ENCODE measurements around the gene ZNF2.
"Not testable (repeated sequence)": the region's sequence is repeated elsewhere in the genome, so short reads cannot be mapped to it uniquely, and the experiment has no call there.

Gene ZNF2

DNA sequence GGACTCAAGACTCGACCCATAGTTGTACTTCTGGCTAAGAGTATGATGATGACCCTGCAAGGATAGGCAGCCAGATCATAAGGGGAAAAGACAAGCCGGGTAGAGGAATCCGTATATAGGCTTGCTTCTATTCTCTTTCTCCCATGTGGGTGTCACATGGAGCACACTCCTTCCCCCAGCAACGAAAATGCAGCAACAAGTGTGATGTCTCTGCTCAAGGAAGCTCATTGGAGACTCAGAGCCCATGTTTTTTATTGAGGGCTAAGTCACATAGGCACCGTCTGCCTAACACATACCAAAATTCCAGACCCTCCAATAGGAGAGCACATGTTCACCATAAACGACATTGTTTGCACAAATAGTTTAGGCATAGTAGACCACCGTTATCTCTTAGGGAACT lies 6.3 kb downstream of the ZNF2 start:
- no peak for TF ChIP-seq POLR2A (IDR thresholded peaks at IDR 0.05; ENCODE audit: low read depth, low read length)
- no peak for DNase-seq (ENCODE audit: insufficient read length, low spot score)
- FAIRE-seq = no peak

GRCh38 chr2:95174031-95174542 lies 8.5 kb downstream of the ZNF2 start:
- DNase-seq (ENCODE audit: insufficient read length, low spot score) (no peak), FAIRE-seq (no peak)
- no peak for TF ChIP-seq POLR2A (IDR thresholded peaks at IDR 0.05; ENCODE audit: low read depth, low read length)

DNA sequence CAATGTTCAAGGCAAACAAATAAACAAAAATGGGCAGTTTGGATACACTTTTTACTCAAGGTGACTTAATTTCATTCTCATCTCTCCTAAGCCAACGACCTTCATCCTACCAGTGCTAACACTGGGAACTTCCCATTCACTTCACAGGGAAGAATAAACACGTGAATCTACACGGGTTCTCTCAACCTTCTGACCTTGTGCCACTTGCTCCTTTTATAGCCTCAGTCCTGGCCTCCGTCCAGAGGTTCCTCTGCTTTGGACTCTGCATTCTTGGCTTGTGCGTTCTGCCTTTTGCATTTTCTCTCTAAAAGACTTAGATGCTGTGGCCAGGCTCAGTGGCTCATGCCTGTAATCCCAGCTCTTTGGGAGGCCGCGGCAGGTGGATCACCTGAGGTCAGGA lies 13.8 kb downstream of the ZNF2 start:
- no peak for FAIRE-seq
- no peak for DNase-seq (ENCODE audit: insufficient read length, low spot score)
- TF ChIP-seq POLR2A (IDR thresholded peaks at IDR 0.05; ENCODE audit: low read depth, low read length) = no peak

DNA sequence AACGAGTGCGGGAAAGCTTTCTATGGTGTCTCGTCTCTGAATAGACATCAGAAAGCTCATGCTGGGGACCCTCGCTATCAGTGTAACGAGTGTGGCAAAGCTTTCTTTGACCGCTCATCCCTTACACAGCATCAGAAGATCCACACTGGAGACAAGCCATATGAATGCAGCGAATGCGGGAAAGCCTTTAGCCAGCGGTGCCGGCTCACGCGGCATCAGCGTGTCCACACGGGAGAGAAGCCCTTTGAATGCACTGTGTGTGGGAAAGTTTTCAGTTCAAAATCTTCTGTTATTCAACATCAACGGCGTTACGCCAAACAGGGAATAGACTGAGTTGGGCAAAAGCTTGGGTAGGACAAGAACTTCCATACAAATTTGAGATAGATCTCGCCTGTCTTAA lies 16.2 kb downstream of the ZNF2 start:
- no peak for TF ChIP-seq POLR2A (IDR thresholded peaks at IDR 0.05; ENCODE audit: low read depth, low read length)
- no peak for DNase-seq (ENCODE audit: insufficient read length, low spot score)
- FAIRE-seq = no peak

DNA sequence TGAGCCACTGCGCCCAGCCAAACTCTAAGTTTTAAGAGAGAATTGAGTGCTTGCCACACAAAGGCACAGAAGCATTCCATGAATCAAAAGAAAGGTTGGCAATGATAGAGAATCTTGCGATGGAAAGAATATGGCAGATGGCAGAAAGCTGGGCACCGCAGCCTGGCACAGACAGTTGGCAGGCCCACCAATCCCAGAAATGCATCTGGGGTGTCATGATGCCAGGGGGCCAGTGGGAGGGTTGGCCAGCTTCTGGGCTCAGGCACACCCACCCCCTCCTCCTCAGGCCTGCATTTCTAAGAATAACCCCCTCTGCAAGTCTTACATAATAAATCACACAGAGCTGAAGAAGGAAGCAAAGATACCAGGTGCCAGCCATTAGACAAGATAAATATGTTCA lies 19.6 kb downstream of the ZNF2 start:
- no peak for DNase-seq (ENCODE audit: insufficient read length, low spot score)
- TF ChIP-seq POLR2A (IDR thresholded peaks at IDR 0.05; ENCODE audit: low read depth, low read length) = no peak
- no peak for FAIRE-seq

DNA sequence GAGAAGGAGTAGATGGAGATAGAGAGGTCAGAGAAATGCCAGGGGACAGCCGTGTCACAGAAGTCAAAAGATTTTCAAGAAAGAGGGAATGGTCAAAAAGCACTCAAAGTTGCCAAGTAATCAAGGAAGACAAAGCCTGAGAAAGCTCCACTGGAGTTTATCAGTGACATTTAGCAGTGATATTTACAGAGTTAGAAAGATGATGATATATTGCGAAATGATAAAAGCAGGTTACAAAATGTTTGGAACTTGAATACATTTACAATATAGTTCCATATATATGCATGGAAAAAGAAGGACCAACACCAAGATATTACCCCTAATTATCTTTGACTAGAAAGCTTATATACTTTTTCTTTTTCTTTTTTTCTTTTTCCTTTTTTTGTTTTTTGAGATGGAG lies 20.4 kb downstream of the ZNF2 start:
- no peak for FAIRE-seq
- TF ChIP-seq POLR2A (IDR thresholded peaks at IDR 0.05; ENCODE audit: low read depth, low read length) = no peak

GRCh38 chr2:95192956-95193355 lies 27.3 kb downstream of the ZNF2 start:
- not testable (repeated sequence) for FAIRE-seq; DNase-seq (ENCODE audit: insufficient read length, low spot score)

More for the DNA sequence above, 20.4 kb downstream of the ZNF2 start:
- DNase-seq (ENCODE audit: insufficient read length, low spot score) = no peak

DNA sequence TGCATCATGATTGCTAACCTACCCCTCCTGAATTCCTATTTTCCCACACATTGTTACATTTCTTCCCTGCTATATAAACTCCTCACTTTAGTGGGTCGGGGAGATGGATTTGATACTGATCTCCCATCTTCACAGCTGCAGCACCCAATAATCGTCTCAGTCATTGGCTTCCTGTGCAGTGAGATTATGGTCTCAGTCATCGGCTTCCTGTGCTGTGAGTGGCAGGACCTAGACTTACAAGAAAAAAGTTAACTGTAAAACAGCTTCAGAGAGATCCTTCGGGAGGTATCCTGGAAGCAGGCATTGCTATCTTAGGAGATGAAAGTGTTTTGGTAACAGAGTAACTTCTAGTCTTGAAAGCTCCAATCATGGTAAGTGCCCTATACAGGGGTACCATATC lies 38.3 kb downstream of the ZNF2 start:
- FAIRE-seq (no peak), DNase-seq (ENCODE audit: insufficient read length, low spot score) (no peak)
- TF ChIP-seq POLR2A (IDR thresholded peaks at IDR 0.05; ENCODE audit: low read depth, low read length) = no peak

GRCh38 chr2:95204396-95204795 lies 38.8 kb downstream of the ZNF2 start:
- FAIRE-seq (no peak), DNase-seq (ENCODE audit: insufficient read length, low spot score) (no peak)
- no peak for TF ChIP-seq POLR2A (IDR thresholded peaks at IDR 0.05; ENCODE audit: low read depth, low read length)

GRCh38 chr2:95206096-95206495 lies 40.5 kb downstream of the ZNF2 start:
- TF ChIP-seq POLR2A (IDR thresholded peaks at IDR 0.05; ENCODE audit: low read depth, low read length) = no peak
- FAIRE-seq (no peak), DNase-seq (ENCODE audit: insufficient read length, low spot score) (no peak)

DNA sequence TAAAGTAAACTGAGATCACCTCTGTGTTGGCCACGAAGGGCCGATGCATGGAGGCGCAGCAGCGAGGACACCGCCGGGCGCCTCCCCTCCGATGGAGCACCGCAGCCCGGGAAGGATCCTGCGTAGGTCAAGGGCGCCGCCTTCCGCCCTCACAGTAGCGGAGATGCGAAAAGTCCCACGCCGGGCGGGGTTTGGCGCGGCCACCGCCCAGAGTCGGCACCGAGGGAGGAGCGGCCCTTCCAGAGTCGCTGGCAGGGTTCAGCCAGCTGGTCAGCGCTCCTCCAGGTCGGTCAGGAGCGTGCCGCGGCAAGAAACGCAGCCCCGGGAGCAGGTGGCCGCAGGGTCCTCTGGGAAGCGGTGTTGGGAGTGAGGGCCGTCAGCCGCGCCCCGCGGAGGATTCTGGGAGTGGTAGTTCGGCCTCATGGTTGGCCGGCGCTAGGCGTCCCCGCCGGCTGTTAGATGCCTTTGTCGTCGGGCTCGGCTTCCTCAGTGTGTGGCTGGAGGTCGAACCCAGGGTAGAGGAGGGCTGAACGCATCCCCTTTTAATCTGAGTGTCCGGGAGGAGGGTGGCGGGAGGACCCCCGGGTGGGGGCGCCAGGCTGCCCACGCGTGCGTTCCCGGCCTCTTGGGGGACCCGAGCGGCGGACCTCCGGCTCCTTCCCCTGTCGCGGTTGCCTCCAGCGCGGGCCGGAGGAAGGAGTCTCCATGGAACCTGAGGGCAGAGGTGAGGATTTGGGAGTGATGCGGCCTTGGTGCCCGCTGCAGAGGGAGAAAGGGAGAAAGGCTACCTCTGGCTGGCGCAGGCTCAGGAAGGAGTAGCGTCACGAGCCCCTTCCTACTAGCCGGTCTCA lies 41.7 kb downstream of the ZNF2 start, which contains the start of gene ZNF892:
Gene ZNF892, plus strand, starts transcription at position 411 of the 851 bp plus-strand sequence. Its CDS starts 295 bp downstream, at position 706.
- FAIRE-seq = no peak
- 0 out of 2 replicates have a peak, but pooled peaks have one; percentile 8 for TF ChIP-seq POLR2A (IDR thresholded peaks at IDR 0.05; ENCODE audit: low read depth, low read length)
- DNase-seq (ENCODE audit: insufficient read length, low spot score) = peak; percentile 57

DNA sequence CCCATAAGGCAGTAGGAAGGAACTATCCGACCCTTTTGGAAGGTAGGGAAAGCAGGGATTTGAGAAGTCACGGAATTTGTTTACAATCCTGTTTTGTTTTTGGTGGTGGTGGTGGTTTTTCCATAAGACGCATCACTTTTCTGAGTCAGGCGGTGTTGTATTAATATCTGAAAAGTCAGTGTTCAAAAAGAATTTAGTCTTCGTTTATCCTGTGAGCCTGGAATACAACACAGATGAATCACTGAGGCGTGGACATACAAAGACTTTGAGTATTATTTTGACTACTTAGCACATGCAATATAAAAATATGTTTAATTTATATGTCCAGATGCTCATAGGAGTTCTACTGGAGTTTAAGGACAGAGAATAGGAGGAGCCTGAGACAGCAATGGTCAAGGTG lies 42.5 kb downstream of the ZNF2 start:
- no peak for TF ChIP-seq POLR2A (IDR thresholded peaks at IDR 0.05; ENCODE audit: low read depth, low read length)
- FAIRE-seq (no peak), DNase-seq (ENCODE audit: insufficient read length, low spot score) (no peak)

GRCh38 chr2:95215018-95215612 lies 49.5 kb downstream of the ZNF2 start:
- FAIRE-seq (no peak), DNase-seq (ENCODE audit: insufficient read length, low spot score) (no peak)
- no peak for TF ChIP-seq POLR2A (IDR thresholded peaks at IDR 0.05; ENCODE audit: low read depth, low read length)

GRCh38 chr2:95220449-95220848 lies 54.8 kb downstream of the ZNF2 start:
- no peak for DNase-seq (ENCODE audit: insufficient read length, low spot score)
- FAIRE-seq = no peak
- TF ChIP-seq POLR2A (IDR thresholded peaks at IDR 0.05; ENCODE audit: low read depth, low read length) = no peak

- FAIRE-seq = no peak
- DNase-seq (ENCODE audit: insufficient read length, low spot score) = no peak
- TF ChIP-seq POLR2A (IDR thresholded peaks at IDR 0.05; ENCODE audit: low read depth, low read length) = no peak
Observed at GRCh38 chr2:95225658-95226057, 60.0 kb downstream of the ZNF2 start.
